ENCODE results near the gene ZFYVE9. TPM values are rescaled to one million over a fixed set of nuclear protein-coding genes. Genes with fewer than 3 reads are reported as not detected.

ZFYVE9 gene
- total RNA-seq, 1 experiment from 2014 or later = 14.2 TPM

DNA sequence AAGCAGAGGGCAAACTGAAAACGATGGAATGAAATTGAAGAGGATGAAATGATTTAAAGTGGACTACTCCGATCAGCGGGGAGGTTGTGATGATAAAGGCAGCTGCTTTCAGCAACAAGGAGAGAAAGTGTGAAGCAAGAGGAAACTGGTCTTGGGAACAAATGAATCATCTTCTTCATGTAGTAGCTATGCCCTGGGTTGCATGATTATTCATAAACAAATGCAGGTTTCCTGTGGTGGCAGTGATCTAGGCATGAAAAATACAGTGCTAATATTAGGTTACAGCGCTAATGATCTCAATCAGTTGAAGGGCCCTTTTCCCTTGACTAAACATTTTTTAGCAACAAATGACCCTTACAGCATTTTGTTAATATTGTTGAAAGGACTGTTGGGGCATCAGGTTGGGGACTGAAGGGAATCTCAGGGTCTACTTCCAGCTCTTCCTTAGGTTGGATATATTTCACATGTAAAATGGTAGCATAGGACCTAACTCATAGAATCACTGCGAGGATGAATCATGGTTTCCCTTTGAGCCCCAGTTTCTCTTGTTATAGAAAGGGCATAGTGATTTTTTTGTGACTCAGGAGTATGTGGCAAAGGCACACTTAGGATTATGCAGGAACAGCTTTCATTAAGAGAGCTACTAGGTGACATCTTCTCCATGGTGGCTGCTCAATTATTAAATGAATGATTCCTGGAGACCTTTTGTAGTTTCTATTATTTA is 1.9 kb upstream of the ZFYVE9 start:
- intact Hi-C loops (cut with micrococcal nuclease) = loop anchor here (5.0 kb wide), 2 partner anchors 152 to 207 kb away; no protein-coding TSS in a partner anchor
- Histone ChIP-seq H3K79me2 (ENCODE audit: insufficient read depth, low read length) (peaks cover 29% of the 10 kb centered on the region), H3K27ac (ENCODE audit: low read depth, low read length) (no peak overlapping the region), H3K9me2 (ENCODE audit: insufficient read depth) (no peaks in the 10 kb centered on the region), H3K27me3 (ENCODE audit: insufficient read depth, low read length) (no peaks in the 10 kb centered on the region), H2AFZ (ENCODE audit: low read depth, low read length, poor library complexity, severe bottlenecking) (peak overlapping the region; percentile 79), H3K9ac (ENCODE audit: low read length) (no peak overlapping the region), H3K36me3 (ENCODE audit: control insufficient read depth in 1 of 2, insufficient read depth in 2 of 2, low read length in 2 of 2) (no peaks in the 10 kb centered on the region), H3K4me1 (ENCODE audit: control insufficient read depth in 1 of 2, insufficient read depth in 2 of 2, low read length in 2 of 2) (peaks cover 10 to 30% of the 10 kb centered on the region in 2 experiments; a peak in 3 of 4 replicates), H3K4me3 (replicated peaks in 1 of 2; ENCODE audit: low read depth in 1 of 2, low read length in 2 of 2) (no peak overlapping the region), H3K9me3 (ENCODE audit: control insufficient read depth in 1 of 2, insufficient read depth in 1 of 2, low read depth in 1 of 2, low read length in 2 of 2) (no peaks in the 10 kb centered on the region), H3K4me2 (ENCODE audit: low read length) (peak overlapping the region; percentile 78), H4K20me1 (ENCODE audit: insufficient read depth) (no peaks in the 10 kb centered on the region)
- ATAC-seq (no peak), DNase-seq (ENCODE audit: low read depth, low spot score) (no peak)
- no TSS peak for BruUV-seq (replicated peaks)
- ChIA-PET RAD21 (ENCODE audit: low non-redundant PET in 1 of 2, low total read pairs in 2 of 2, uncharacterized antibody in 2 of 2, unreplicated experiment in 2 of 2) (interaction anchor here in 1 of 2 experiments (1.0 kb wide), 1 partner anchor 18 kb away, joined by 3 read pairs; no protein-coding TSS in a partner anchor), CTCF (no interaction called here), POLR2A (no interaction called here)
- TF ChIP-seq FOSL1 (IDR thresholded peaks at IDR 0.05; ENCODE audit: low read depth) = peak; percentile 65
- TF ChIP-seq, protein P1, sequence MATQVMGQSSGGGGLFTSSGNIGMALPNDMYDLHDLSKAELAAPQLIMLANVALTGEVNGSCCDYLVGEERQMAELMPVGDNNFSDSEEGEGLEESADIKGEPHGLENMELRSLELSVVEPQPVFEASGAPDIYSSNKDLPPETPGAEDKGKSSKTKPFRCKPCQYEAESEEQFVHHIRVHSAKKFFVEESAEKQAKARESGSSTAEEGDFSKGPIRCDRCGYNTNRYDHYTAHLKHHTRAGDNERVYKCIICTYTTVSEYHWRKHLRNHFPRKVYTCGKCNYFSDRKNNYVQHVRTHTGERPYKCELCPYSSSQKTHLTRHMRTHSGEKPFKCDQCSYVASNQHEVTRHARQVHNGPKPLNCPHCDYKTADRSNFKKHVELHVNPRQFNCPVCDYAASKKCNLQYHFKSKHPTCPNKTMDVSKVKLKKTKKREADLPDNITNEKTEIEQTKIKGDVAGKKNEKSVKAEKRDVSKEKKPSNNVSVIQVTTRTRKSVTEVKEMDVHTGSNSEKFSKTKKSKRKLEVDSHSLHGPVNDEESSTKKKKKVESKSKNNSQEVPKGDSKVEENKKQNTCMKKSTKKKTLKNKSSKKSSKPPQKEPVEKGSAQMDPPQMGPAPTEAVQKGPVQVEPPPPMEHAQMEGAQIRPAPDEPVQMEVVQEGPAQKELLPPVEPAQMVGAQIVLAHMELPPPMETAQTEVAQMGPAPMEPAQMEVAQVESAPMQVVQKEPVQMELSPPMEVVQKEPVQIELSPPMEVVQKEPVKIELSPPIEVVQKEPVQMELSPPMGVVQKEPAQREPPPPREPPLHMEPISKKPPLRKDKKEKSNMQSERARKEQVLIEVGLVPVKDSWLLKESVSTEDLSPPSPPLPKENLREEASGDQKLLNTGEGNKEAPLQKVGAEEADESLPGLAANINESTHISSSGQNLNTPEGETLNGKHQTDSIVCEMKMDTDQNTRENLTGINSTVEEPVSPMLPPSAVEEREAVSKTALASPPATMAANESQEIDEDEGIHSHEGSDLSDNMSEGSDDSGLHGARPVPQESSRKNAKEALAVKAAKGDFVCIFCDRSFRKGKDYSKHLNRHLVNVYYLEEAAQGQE (IDR thresholded peaks at IDR 0.05; ENCODE audit: low read depth) = no peak
- TF ChIP-seq CEBPB (IDR thresholded peaks at IDR 0.05; ENCODE audit: low read depth) = peak; percentile 65
- peak; percentile 61; the same call in 1 of the 2 replicates for TF ChIP-seq SP1 (IDR thresholded peaks at IDR 0.05; ENCODE audit: low read depth)
- TF ChIP-seq JUND (IDR thresholded peaks at IDR 0.05) = peak; percentile 61
- peak; percentile 32; the same call in 1 of the 2 replicates for TF ChIP-seq CBX3 (IDR thresholded peaks at IDR 0.05; ENCODE audit: low read depth)
- TF ChIP-seq ZNF274 (IDR thresholded peaks at IDR 0.05; ENCODE audit: low read depth, low read length) = no peak

Measured in HCT116 (cell line).